BE2C (cell line): ENCODE results near the gene NUAK1.
A peak's percentile ranks its signal among the peaks of the same experiment; 100 is the strongest.

Source experiments
- DNase-seq: peaks from one replicate; pipeline ENCODE4 v3.0.0-alpha.2; 2020
- H3K27me3 ChIP-seq: fragments of 250-450 bp; sonication (Bioruptor Pico); 2 replicates; pipeline ENCODE4 v1.5.1; 2020; ENCODE audit warnings: mild to moderate bottlenecking
- H3K36me3 ChIP-seq: fragments of 250-450 bp; sonication (Bioruptor Pico); 2 replicates; pipeline ENCODE4 v1.5.1; 2020; ENCODE audit warnings: mild to moderate bottlenecking
- H3K4me1 ChIP-seq: fragments of 250-450 bp; sonication (Bioruptor Pico); 2 replicates; pipeline ENCODE4 v1.5.1; 2020
- H3K4me3 ChIP-seq: 2 replicates; pipeline ENCODE4 v1.5.1; 2011; ENCODE audit warnings: low read depth, low read length
- H3K9me3 ChIP-seq: fragments of 250-450 bp; sonication (Bioruptor Pico); 2 replicates; pipeline ENCODE4 v1.5.1; 2020
- CTCF ChIP-seq: IDR thresholded peaks from 2 replicates; pipeline ENCODE4 v1.5.1; 2012; ENCODE audit warnings: mild to moderate bottlenecking, low read depth, low read length

Gene NUAK1

GRCh38 chr12:106154751-106155273 lies 16.1 kb upstream of the NUAK1 start:
- H3K27me3 ChIP-seq = 0 out of 2 replicates have a peak, but pooled peaks cover 3% of the 10 kb centered on the region
- no peak for DNase-seq
- H3K4me3 ChIP-seq = no peak overlapping the region
- no peaks in the 10 kb centered on the region for H3K36me3 ChIP-seq
- no peaks in the 10 kb centered on the region for H3K4me1 ChIP-seq
- no peak for TF ChIP-seq CTCF
- no peaks in the 10 kb centered on the region for H3K9me3 ChIP-seq

GRCh38 chr12:106152334-106152733 lies 13.6 kb upstream of the NUAK1 start:
- no peaks in the 10 kb centered on the region for H3K36me3 ChIP-seq
- DNase-seq = no peak
- no peak overlapping the region for H3K4me3 ChIP-seq
- 0 out of 2 replicates have a peak, but pooled peaks cover 3% of the 10 kb centered on the region for H3K27me3 ChIP-seq
- no peaks in the 10 kb centered on the region for H3K9me3 ChIP-seq
- H3K4me1 ChIP-seq = no peaks in the 10 kb centered on the region
- no peak for TF ChIP-seq CTCF

- no peak for DNase-seq
- Histone ChIP-seq H3K4me1 (no peaks in the 10 kb centered on the region), H3K27me3 (0 out of 2 replicates have a peak, but pooled peaks cover 3% of the 10 kb centered on the region), H3K9me3 (no peaks in the 10 kb centered on the region), H3K4me3 (no peak overlapping the region), H3K36me3 (no peaks in the 10 kb centered on the region)
- TF ChIP-seq CTCF = no peak
These were observed 11.8 kb upstream of the NUAK1 start for GRCh38 chr12:106150555-106150954.

GRCh38 chr12:106149096-106149784 lies 10.5 kb upstream of the NUAK1 start:
- Histone ChIP-seq H3K36me3 (no peaks in the 10 kb centered on the region), H3K4me1 (no peaks in the 10 kb centered on the region), H3K4me3 (no peak overlapping the region), H3K27me3 (0 out of 2 replicates have a peak, but pooled peaks cover 3% of the 10 kb centered on the region), H3K9me3 (no peaks in the 10 kb centered on the region)
- peak; percentile 56 for TF ChIP-seq CTCF
- DNase-seq = no peak

- TF ChIP-seq CTCF = no peak
- Histone ChIP-seq H3K27me3 (0 out of 2 replicates have a peak, but pooled peaks cover 3% of the 10 kb centered on the region), H3K4me3 (no peak overlapping the region), H3K4me1 (no peaks in the 10 kb centered on the region), H3K36me3 (no peaks in the 10 kb centered on the region), H3K9me3 (no peaks in the 10 kb centered on the region)
- DNase-seq = peak; percentile 72
These were observed 9.2 kb upstream of the NUAK1 start for GRCh38 chr12:106147956-106148355.

GRCh38 chr12:106146987-106147386 lies 8.2 kb upstream of the NUAK1 start:
- no peak for TF ChIP-seq CTCF
- no peaks in the 10 kb centered on the region for H3K4me1 ChIP-seq
- H3K27me3 ChIP-seq = 0 out of 2 replicates have a peak, but pooled peaks cover 3% of the 10 kb centered on the region
- no peaks in the 10 kb centered on the region for H3K36me3 ChIP-seq
- no peak for DNase-seq
- H3K9me3 ChIP-seq = no peaks in the 10 kb centered on the region
- H3K4me3 ChIP-seq = no peak overlapping the region
